ENCODE data around the gene CHML. TPM values are rescaled to one million over a fixed set of nuclear protein-coding genes. Genes with fewer than 3 reads are reported as not detected.

Gene CHML
- total and polyA plus RNA-seq, 2 experiments from 2014 or later: 4.4 to 20.9 TPM

DNA sequence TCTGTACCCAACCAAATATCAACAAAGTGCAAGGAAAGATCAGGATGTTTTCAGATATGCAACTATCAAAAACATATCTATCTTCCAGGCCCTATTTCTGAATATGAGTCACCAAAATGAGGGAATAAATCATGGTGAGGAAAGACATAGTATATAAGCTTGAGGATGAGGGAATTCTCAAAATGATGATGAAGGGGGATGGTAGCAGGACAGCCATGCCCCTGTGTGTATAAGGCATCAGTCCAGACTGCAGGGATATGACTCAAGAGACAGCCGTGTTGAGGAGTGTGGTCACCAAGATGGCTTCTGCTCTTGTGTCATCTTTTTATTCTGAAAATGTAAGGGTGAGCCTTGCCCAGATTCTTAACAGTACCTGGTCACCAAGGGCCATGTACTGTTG is 7.5 kb upstream of the CHML start:
- no peaks in the 10 kb centered on the region for H3K9me3 ChIP-seq (ENCODE audit: low read depth)
- no peak for DNase-seq (ENCODE audit: low spot score)
- no peak overlapping the region for H3K27ac ChIP-seq
- H3K36me3 ChIP-seq (replicated peaks; ENCODE audit: insufficient read depth, low read depth): no peaks in the 10 kb centered on the region
- no peak overlapping the region for H3K4me3 ChIP-seq
- TF ChIP-seq EZH2phosphoT487 (IDR thresholded peaks at IDR 0.05; ENCODE audit: low read depth, severe bottlenecking, unreplicated experiment) (no peak), EZH2 (IDR thresholded peaks at IDR 0.05; ENCODE audit: borderline replicate concordance) (no peak)
- TF ChIP-seq, protein P1, sequence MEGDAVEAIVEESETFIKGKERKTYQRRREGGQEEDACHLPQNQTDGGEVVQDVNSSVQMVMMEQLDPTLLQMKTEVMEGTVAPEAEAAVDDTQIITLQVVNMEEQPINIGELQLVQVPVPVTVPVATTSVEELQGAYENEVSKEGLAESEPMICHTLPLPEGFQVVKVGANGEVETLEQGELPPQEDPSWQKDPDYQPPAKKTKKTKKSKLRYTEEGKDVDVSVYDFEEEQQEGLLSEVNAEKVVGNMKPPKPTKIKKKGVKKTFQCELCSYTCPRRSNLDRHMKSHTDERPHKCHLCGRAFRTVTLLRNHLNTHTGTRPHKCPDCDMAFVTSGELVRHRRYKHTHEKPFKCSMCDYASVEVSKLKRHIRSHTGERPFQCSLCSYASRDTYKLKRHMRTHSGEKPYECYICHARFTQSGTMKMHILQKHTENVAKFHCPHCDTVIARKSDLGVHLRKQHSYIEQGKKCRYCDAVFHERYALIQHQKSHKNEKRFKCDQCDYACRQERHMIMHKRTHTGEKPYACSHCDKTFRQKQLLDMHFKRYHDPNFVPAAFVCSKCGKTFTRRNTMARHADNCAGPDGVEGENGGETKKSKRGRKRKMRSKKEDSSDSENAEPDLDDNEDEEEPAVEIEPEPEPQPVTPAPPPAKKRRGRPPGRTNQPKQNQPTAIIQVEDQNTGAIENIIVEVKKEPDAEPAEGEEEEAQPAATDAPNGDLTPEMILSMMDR (IDR thresholded peaks at IDR 0.05; ENCODE audit: poor library complexity): no peak
- H3K79me2 ChIP-seq: no peaks in the 10 kb centered on the region
- 88% methylated on average over 1 of the region's 1 CpG for WGBS (ENCODE audit: low lambda C conversion rate, missing lambda C conversion rate)
- no peaks in the 10 kb centered on the region for H3K27me3 ChIP-seq
- no peak overlapping the region for H2AFZ ChIP-seq
- H4K20me1 ChIP-seq (ENCODE audit: insufficient read depth, poor library complexity, severe bottlenecking): no peaks in the 10 kb centered on the region
- no peaks in the 10 kb centered on the region for H3K9me2 ChIP-seq (replicated peaks; ENCODE audit: insufficient read depth)
- no peaks in the 10 kb centered on the region for H3K4me1 ChIP-seq (ENCODE audit: insufficient read depth)
- no peak overlapping the region for H3K4me2 ChIP-seq

DNA sequence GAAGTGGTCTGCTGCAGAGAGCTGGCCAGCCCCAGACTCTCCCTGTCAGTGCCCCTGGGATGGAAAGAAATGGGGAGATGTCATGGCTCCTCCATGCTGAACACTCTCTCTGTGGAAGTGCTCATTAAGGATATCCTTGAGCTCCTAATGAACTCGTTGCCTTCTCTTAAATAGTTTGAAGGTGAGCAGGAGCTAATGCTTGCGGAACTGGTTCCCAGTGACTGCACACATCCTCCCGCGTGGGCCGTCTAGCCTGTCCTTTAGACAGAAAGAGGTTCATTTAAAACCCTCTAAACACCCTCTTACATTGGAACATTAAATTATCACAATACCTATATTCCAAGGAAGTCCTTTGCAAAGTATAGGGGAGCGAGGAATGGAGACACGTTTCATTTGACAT is 6.0 kb upstream of the CHML start:
- Histone ChIP-seq H3K36me3 (replicated peaks; ENCODE audit: insufficient read depth, low read depth) (no peaks in the 10 kb centered on the region), H3K27me3 (no peaks in the 10 kb centered on the region), H3K9me3 (ENCODE audit: low read depth) (no peaks in the 10 kb centered on the region), H3K27ac (no peak overlapping the region), H3K4me3 (no peak overlapping the region), H3K4me1 (ENCODE audit: insufficient read depth) (no peaks in the 10 kb centered on the region), H3K9me2 (replicated peaks; ENCODE audit: insufficient read depth) (no peaks in the 10 kb centered on the region), H3K79me2 (no peaks in the 10 kb centered on the region), H2AFZ (no peak overlapping the region), H3K4me2 (no peak overlapping the region), H4K20me1 (ENCODE audit: insufficient read depth, poor library complexity, severe bottlenecking) (no peaks in the 10 kb centered on the region)
- DNase-seq (ENCODE audit: low spot score): no peak
- TF ChIP-seq EZH2 (IDR thresholded peaks at IDR 0.05; ENCODE audit: borderline replicate concordance) (no peak), EZH2phosphoT487 (IDR thresholded peaks at IDR 0.05; ENCODE audit: low read depth, severe bottlenecking, unreplicated experiment) (no peak)
- TF ChIP-seq, protein P1 (IDR thresholded peaks at IDR 0.05; ENCODE audit: poor library complexity): no peak
- 65% methylated on average over 7 of the region's 7 CpGs for WGBS (ENCODE audit: low lambda C conversion rate, missing lambda C conversion rate)

DNA sequence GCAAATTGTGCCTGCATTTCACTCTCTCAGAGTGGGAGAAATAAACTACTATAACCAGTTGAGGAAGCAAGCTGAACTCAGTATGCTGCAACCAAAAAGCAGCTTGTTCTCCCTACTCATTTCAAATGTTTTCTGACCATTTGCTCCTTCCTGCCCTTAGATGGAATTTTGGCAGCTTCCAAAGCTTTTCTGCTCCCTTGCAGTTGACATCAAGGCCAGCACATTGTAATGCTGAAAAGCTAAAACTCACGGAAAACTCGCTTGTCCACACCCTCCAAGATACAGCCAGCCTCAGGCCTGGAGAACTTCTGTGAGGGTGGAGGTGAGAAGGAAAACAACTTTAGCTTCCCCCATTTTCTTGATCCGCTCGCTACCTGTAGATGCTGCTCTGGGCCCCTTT is 5.0 kb upstream of the CHML start:
- H4K20me1 ChIP-seq (ENCODE audit: insufficient read depth, poor library complexity, severe bottlenecking): no peaks in the 10 kb centered on the region
- no peak for DNase-seq (ENCODE audit: low spot score)
- WGBS (ENCODE audit: low lambda C conversion rate, missing lambda C conversion rate): 82% methylated on average over 4 of the region's 4 CpGs

More for the DNA sequence above, 5.0 kb upstream of the CHML start:
- Histone ChIP-seq H3K4me3 (no peak overlapping the region), H3K27me3 (no peaks in the 10 kb centered on the region), H3K4me1 (ENCODE audit: insufficient read depth) (peaks cover 6% of the 10 kb centered on the region), H3K27ac (no peak overlapping the region), H3K9me3 (ENCODE audit: low read depth) (no peaks in the 10 kb centered on the region), H3K9me2 (replicated peaks; ENCODE audit: insufficient read depth) (no peaks in the 10 kb centered on the region), H2AFZ (no peak overlapping the region), H3K4me2 (no peak overlapping the region), H3K79me2 (no peaks in the 10 kb centered on the region), H3K36me3 (replicated peaks; ENCODE audit: insufficient read depth, low read depth) (no peaks in the 10 kb centered on the region)
- TF ChIP-seq EZH2 (IDR thresholded peaks at IDR 0.05; ENCODE audit: borderline replicate concordance) (no peak), EZH2phosphoT487 (IDR thresholded peaks at IDR 0.05; ENCODE audit: low read depth, severe bottlenecking, unreplicated experiment) (no peak)
- TF ChIP-seq, protein P1 (IDR thresholded peaks at IDR 0.05; ENCODE audit: poor library complexity): no peak

All from hepatocyte (in vitro differentiated cells).